Karpas-422 (cell line): Measurements from ENCODE around the gene MUC6. TPM values are rescaled to one million over a fixed set of nuclear protein-coding genes. Genes with fewer than 3 reads are reported as not detected.
A peak's percentile ranks its signal among the peaks of the same experiment; 100 is the strongest.

ENCODE experiments used
- DNase-seq: peaks from one replicate; pipeline ENCODE4 v3.0.0-alpha.2; 2015
- H2AFZ ChIP-seq: fragments of 200-600 bp; sonication (generic); 2 replicates; pipeline ENCODE4 v1.6.1; 2014; ENCODE audit warnings: antibody characterized with exemption, low read length, mixed read lengths
- H3K27ac ChIP-seq: fragments of 200-600 bp; sonication (generic); 2 replicates; pipeline ENCODE4 v1.5.1; 2014; ENCODE audit warnings: mild to moderate bottlenecking, low read length, moderate library complexity
- H3K27me3 ChIP-seq: fragments of 200-600 bp; sonication (generic); 2 replicates; pipeline ENCODE4 v1.6.1; 2014; ENCODE audit warnings: low read length, mixed read lengths
- H3K36me3 ChIP-seq: fragments of 200-600 bp; sonication (generic); 2 replicates; pipeline ENCODE4 v1.6.1; 2014; ENCODE audit warnings: low read length, mixed read lengths; ENCODE audit not compliant: insufficient read depth
- H3K4me1 ChIP-seq: fragments of 200-600 bp; sonication (generic); 2 replicates; pipeline ENCODE4 v1.6.1; 2014; ENCODE audit warnings: mild to moderate bottlenecking, low read length, mixed read lengths
- H3K4me2 ChIP-seq: fragments of 200-600 bp; sonication (generic); 2 replicates; pipeline ENCODE4 v1.6.1; 2014; ENCODE audit warnings: low read length, low read depth, mild to moderate bottlenecking; ENCODE audit not compliant: poor library complexity, severe bottlenecking
- H3K4me3 ChIP-seq: fragments of 200-600 bp; sonication (generic); 2 replicates; pipeline ENCODE4 v1.5.1; 2014; ENCODE audit warnings: mild to moderate bottlenecking, antibody characterized with exemption, low read length, mixed read lengths
- H3K79me2 ChIP-seq: fragments of 200-600 bp; sonication (generic); 2 replicates; pipeline ENCODE4 v1.6.1; 2014; ENCODE audit warnings: mild to moderate bottlenecking, low read length, mixed read lengths
- H3K9ac ChIP-seq: fragments of 200-600 bp; sonication (generic); 2 replicates; pipeline ENCODE4 v1.6.0; 2014; ENCODE audit warnings: low read length
- H3K9me2 ChIP-seq: fragments of 200-600 bp; sonication (generic), shearing (Covaris generic); replicated peaks from 2 replicates; pipeline ENCODE4 v1.6.0; 2014; ENCODE audit warnings: mild to moderate bottlenecking, low read length, moderate library complexity; ENCODE audit not compliant: insufficient read depth
- H3K9me3 ChIP-seq: fragments of 300-700, 200-600 bp; sonication (generic); 2 replicates; pipeline ENCODE4 v1.6.1; 2014; ENCODE audit warnings: low read length, mixed read lengths
- H4K20me1 ChIP-seq: fragments of 200-600 bp; sonication (generic); 2 replicates; pipeline ENCODE4 v1.6.1; 2014; ENCODE audit warnings: mild to moderate bottlenecking, antibody characterized with exemption, low read length, low read depth; ENCODE audit not compliant: insufficient read depth
- total RNA-seq: library from RNA; depleted of rRNA; stranded (reverse); fragments of >200 nt; shearing (Covaris generic); gene quantifications from 2 replicates; pipeline ENCODE4 v1.2.3, GENCODE V29; 2014; ENCODE audit warnings: low replicate concordance

MUC6 gene
- total RNA-seq, 1 experiment from 2014 or later, result not detected

DNA sequence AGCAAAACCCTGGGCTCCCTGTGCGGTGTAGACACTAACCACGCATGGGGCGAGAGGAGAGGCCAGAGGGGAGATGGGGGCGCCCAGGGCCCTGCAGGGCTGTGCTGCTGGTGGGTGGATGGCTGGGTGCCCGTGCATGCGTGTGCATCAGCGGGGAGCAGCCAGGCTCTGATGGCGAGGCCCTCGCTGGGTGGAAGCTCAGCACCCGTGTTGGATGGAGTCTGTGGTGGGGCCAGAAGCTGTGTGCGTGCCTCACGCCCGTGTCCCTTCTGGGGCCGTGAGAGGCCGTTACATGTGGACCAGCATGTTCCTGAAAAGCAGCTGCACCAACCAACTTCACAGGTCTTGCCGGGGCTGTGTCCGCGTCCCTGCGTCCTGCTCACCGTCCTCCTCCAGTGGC lies 33.4 kb downstream of the MUC6 start:
- Histone ChIP-seq H3K9me2 (no peaks in the 10 kb centered on the region), H3K9me3 (no peaks in the 10 kb centered on the region), H3K27me3 (no peaks in the 10 kb centered on the region), H3K36me3 (no peaks in the 10 kb centered on the region), H2AFZ (no peak overlapping the region), H3K27ac (no peak overlapping the region), H3K9ac (no peak overlapping the region), H3K4me2 (no peak overlapping the region), H3K4me3 (no peak overlapping the region), H4K20me1 (no peaks in the 10 kb centered on the region), H3K4me1 (no peaks in the 10 kb centered on the region), H3K79me2 (no peaks in the 10 kb centered on the region)
- no peak for DNase-seq

GRCh38 chr11:1002406-1002984 lies 34.0 kb downstream of the MUC6 start:
- no peak overlapping the region for H3K4me2 ChIP-seq
- H4K20me1 ChIP-seq, result no peaks in the 10 kb centered on the region
- no peak overlapping the region for H3K9ac ChIP-seq
- H3K27me3 ChIP-seq, result no peaks in the 10 kb centered on the region
- H2AFZ ChIP-seq, result no peak overlapping the region
- no peak overlapping the region for H3K27ac ChIP-seq
- no peaks in the 10 kb centered on the region for H3K4me1 ChIP-seq
- H3K4me3 ChIP-seq, result no peak overlapping the region
- no peaks in the 10 kb centered on the region for H3K9me3 ChIP-seq
- no peak for DNase-seq
- no peaks in the 10 kb centered on the region for H3K79me2 ChIP-seq
- H3K9me2 ChIP-seq, result no peaks in the 10 kb centered on the region
- no peaks in the 10 kb centered on the region for H3K36me3 ChIP-seq

GRCh38 chr11:1001617-1002405 lies 34.7 kb downstream of the MUC6 start:
- Histone ChIP-seq H3K9me3 (no peaks in the 10 kb centered on the region), H3K9me2 (no peaks in the 10 kb centered on the region), H3K9ac (no peak overlapping the region), H3K27ac (no peak overlapping the region), H3K4me3 (no peak overlapping the region), H3K4me2 (no peak overlapping the region), H4K20me1 (no peaks in the 10 kb centered on the region), H3K4me1 (no peaks in the 10 kb centered on the region), H2AFZ (no peak overlapping the region), H3K79me2 (no peaks in the 10 kb centered on the region), H3K27me3 (no peaks in the 10 kb centered on the region), H3K36me3 (no peaks in the 10 kb centered on the region)
- DNase-seq, result no peak

GRCh38 chr11:1000357-1001278 lies 35.9 kb downstream of the MUC6 start:
- Histone ChIP-seq H3K9me3 (no peaks in the 10 kb centered on the region), H3K4me3 (no peak overlapping the region), H3K4me1 (no peaks in the 10 kb centered on the region), H3K36me3 (no peaks in the 10 kb centered on the region), H3K27me3 (no peaks in the 10 kb centered on the region), H3K9ac (no peak overlapping the region), H3K79me2 (no peaks in the 10 kb centered on the region), H3K4me2 (no peak overlapping the region), H3K9me2 (no peaks in the 10 kb centered on the region), H3K27ac (no peak overlapping the region), H4K20me1 (no peaks in the 10 kb centered on the region), H2AFZ (no peak overlapping the region)
- DNase-seq, result no peak

GRCh38 chr11:999009-999408 lies 37.5 kb downstream of the MUC6 start:
- Histone ChIP-seq H3K79me2 (no peaks in the 10 kb centered on the region), H3K9me2 (no peaks in the 10 kb centered on the region), H3K27ac (no peak overlapping the region), H3K9ac (no peak overlapping the region), H4K20me1 (no peaks in the 10 kb centered on the region), H3K4me1 (no peaks in the 10 kb centered on the region), H3K27me3 (no peaks in the 10 kb centered on the region), H3K4me2 (no peak overlapping the region), H3K9me3 (no peaks in the 10 kb centered on the region), H2AFZ (no peak overlapping the region), H3K36me3 (no peaks in the 10 kb centered on the region), H3K4me3 (no peak overlapping the region)
- DNase-seq, result no peak

- Histone ChIP-seq H3K27ac (no peak overlapping the region), H3K4me1 (no peaks in the 10 kb centered on the region), H3K9ac (no peak overlapping the region), H3K9me2 (no peaks in the 10 kb centered on the region), H3K27me3 (no peaks in the 10 kb centered on the region), H3K4me3 (no peak overlapping the region), H3K36me3 (no peaks in the 10 kb centered on the region), H3K4me2 (no peak overlapping the region), H2AFZ (no peak overlapping the region), H3K9me3 (no peaks in the 10 kb centered on the region), H4K20me1 (no peaks in the 10 kb centered on the region), H3K79me2 (no peaks in the 10 kb centered on the region)
- DNase-seq, result no peak
Observed at GRCh38 chr11:997907-998306, 38.6 kb downstream of the MUC6 start.

DNA sequence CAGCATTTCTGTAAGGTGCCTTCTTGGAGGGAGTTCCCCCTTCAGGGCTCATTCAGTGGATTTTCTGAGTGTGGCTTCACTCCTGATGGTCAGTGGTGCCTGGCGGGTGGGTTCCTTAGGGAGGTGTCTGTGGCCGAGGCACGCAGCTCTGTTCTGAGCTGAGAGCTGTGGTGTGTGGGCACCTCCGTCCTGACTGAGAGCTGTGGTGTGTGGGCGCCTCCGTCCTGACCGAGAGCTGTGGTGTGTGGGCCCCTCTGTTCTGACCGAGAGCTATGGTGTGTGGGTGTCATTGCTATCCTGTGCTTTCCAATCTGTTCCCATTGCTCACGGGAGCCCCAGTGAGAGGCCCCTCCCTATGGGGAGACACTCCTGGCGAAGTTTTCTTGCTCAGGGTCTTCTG lies 39.8 kb downstream of the MUC6 start:
- Histone ChIP-seq H3K79me2 (no peaks in the 10 kb centered on the region), H3K9me2 (no peaks in the 10 kb centered on the region), H2AFZ (no peak overlapping the region), H3K4me2 (no peak overlapping the region), H3K4me3 (no peak overlapping the region), H3K36me3 (no peaks in the 10 kb centered on the region), H3K9me3 (no peaks in the 10 kb centered on the region), H4K20me1 (no peaks in the 10 kb centered on the region), H3K4me1 (no peaks in the 10 kb centered on the region), H3K27me3 (no peaks in the 10 kb centered on the region), H3K9ac (no peak overlapping the region), H3K27ac (no peak overlapping the region)
- no peak for DNase-seq

GRCh38 chr11:995752-996420 lies 40.6 kb downstream of the MUC6 start:
- Histone ChIP-seq H2AFZ (no peak overlapping the region), H3K4me3 (no peak overlapping the region), H3K4me1 (no peaks in the 10 kb centered on the region), H3K4me2 (no peak overlapping the region), H4K20me1 (no peaks in the 10 kb centered on the region), H3K27ac (no peak overlapping the region), H3K79me2 (no peaks in the 10 kb centered on the region), H3K9me2 (no peaks in the 10 kb centered on the region), H3K9ac (no peak overlapping the region), H3K9me3 (no peaks in the 10 kb centered on the region), H3K36me3 (no peaks in the 10 kb centered on the region), H3K27me3 (no peaks in the 10 kb centered on the region)
- DNase-seq, result peak; percentile 53
